ENCODE data around the gene MRM1.

DNA sequence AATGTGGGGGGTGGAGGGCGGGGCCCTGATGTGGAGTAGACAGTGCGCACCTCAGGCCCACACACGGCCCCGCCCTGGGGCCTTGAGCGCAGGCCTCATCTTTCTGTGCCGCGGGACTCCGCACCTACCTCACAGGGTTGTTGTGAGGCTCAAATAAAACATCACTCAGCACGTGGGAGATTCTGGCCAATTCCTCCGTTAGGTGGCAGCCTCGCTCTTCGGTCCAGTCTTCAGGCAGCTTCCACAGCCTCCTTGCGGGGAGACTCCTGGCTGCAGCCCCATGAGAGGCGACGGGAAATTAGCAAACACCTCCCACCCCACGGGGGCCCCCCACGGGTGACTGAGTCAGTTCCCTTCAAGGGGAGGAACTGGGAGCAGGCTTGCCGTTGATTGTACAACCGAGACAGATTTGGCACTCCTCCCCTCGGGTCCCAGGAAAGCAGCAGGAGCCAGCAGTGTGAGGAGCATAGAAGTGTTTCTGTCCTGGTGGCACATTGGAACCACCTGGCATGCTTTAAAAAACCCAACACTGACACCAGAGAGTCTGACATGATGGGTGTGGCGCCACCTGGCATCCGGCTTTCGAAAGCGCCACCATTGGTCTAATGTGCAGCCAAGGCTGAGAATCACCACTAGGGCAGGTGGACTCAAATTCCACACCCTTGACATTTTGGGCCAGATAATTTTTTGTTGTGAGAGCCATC lies 7.6 kb downstream of the MRM1 start:
- TF ChIP-seq POLR2AphosphoS5 (IDR thresholded peaks at IDR 0.05; ENCODE audit: low read depth, low read length) (no peak), POLR2A (IDR thresholded peaks at IDR 0.05; ENCODE audit: low read depth, low read length) (no peak), TAF1 (IDR thresholded peaks at IDR 0.05; ENCODE audit: low read depth, low read length) (no peak), POU2F2 (IDR thresholded peaks at IDR 0.05; ENCODE audit: low read depth, low read length) (no peak), SPI1 (IDR thresholded peaks at IDR 0.05; ENCODE audit: low read depth, low read length) (no peak)

Data from GM12891 (cell line).